HG03520 (cell line): ENCODE measurements around the gene TNIK.
A peak's percentile ranks its signal among the peaks of the same experiment; 100 is the strongest.

ENCODE experiments used
- ATAC-seq: cut with Tn5 transposase; IDR thresholded peaks from one replicate; pipeline ENCODE4 v1.9.1; 2021; ENCODE audit warnings: mild to moderate bottlenecking, moderate library complexity; ENCODE audit not compliant: unreplicated experiment

Gene TNIK

DNA sequence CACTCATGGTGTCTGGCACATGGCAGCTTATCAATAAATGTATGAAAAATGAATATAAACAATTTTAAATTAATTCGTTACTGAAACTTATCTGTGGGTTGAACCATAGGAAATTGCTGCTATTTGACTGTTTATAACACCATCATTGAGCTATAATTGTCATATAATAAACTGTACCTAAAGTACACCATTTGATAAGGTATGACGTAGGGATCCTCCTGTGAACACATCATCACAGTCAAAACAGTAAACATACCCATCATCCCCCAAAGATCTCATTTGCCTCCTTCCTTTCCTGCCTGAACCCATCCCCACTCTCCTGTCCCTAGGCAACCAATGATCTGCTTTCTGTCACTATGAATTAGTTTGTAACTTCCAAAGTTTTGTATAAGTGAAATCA lies 282.7 kb downstream of the TNIK start:
- no peak for ATAC-seq

DNA sequence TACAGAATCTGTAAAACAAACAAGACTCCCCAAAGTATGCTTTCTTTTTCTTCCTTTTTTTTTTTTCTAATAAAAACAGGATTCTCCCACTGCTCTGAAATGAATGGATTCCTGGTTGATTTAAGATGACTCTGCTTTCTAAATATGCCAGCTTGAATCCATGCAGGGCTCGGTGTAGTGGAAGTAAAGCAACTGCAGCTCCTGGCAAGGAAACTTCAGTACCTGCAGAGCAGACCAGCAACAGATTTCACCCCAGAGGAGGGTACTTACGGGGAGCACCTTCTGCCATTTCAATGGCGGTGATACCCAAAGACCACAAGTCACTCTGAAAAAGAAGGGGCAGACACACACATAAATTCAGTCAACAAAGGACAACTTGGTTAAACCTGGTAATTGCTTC lies 283.1 kb downstream of the TNIK start:
- ATAC-seq = no peak

DNA sequence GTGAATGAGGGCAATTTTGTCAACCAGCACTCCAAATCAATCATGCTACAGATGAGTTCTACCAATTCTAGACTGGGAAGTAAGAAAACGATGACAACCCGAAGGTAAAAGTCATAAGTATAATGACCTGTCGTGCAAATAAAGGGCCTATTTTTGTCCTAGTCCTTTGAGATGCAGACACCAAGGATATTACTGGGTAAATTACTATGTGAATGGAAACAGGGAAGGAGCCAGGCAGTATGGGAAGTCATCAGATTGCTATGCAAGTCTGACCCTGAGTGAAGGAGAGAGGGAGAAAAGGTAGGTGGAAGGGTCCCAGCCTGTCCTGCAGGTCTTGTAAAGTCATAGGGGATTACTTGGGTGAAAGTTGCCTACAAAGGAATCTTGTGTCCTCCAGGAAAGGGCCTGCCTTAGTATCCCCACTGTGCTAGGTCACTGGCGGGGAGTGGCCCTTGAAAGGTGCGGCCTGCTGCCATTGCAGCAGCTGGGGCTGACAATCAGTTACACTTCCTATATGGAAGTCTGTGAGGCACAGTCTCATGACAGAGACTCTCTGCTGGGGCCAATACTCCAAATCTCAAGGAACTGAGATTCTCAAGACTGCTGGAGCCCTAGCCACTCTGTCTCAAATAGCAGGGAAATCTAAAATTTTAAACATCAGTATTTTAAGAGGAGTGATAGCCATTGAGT lies 283.8 kb downstream of the TNIK start:
- no peak for ATAC-seq

DNA sequence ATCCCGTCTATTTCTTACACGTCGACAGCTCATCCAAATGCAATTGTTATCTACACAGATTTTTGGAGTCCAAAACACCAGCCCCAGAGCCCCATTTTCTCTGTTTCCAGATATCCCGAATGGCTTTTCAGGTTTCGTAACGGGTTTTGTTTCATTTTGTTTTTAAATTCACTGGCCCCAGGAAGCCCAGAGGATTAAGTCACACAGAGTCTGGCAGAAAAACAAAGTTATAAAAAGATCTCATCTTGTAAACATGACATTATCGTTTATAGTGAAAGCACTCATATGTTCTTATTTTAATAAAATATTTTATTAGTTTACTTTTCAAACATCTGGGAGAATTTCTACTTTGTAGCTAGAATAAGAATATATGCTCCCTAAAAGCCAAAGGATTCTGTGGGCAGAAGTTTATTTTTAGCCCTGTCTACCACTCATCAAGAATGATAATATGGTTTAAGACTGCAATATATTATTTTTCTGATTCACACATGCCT lies 284.4 kb downstream of the TNIK start:
- ATAC-seq = no peak

DNA sequence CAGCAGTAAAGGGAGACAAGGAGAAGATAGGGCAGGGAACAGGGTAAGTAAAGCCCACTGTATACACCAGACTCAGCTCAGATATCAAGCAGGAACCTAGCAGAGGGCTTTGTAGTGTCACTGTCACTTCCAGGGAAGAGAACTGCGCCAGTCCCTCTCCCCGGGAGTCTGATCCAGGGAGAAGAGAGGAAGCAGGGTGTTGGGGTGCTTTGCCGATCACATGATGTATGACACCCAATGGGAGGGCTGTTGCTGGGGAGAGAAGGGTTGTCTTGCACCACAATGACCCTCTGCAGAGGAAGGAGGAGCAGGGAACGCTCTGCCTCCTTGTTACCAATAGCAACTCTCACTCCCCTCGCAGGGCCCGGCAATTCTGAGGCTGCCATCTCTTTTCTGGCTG lies 286.5 kb downstream of the TNIK start:
- ATAC-seq = no peak

DNA sequence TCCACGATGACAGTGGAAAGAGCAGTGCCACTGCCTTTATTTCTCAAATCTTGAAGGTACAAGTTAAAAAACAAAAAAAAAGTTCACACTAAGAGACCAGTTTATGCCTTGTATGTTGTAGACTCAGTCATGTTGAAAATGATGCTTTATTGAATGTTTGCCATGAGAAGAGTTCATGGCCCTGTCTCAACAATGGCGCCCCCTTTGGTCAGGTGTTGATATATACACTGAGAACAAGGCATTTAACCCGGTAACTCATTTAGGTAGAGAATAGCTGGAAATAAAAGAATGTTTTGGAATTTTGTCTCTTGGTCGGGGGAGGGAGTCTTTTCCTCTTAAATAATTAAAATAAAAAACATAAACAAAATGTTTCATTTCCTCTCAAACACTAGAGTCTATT lies 288.1 kb downstream of the TNIK start:
- no peak for ATAC-seq

DNA sequence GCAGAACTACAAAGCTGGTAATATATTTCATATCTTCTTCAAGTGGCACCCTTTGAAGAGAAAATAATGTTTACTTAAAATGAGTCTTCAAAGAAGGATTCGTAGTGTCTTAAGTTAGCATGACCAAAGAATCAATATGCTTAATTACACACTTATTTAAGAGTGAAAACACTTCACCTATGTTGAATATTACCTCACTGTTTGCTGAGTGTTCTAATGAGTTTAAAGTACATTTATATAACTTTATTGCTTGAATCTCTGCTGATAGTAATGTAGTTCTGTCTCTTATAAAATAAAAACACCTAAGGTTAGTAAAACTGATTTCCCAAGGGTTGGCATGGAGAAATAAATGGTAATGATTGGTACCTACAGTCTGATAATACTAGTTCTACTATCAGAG lies 290.3 kb downstream of the TNIK start:
- ATAC-seq = no peak

DNA sequence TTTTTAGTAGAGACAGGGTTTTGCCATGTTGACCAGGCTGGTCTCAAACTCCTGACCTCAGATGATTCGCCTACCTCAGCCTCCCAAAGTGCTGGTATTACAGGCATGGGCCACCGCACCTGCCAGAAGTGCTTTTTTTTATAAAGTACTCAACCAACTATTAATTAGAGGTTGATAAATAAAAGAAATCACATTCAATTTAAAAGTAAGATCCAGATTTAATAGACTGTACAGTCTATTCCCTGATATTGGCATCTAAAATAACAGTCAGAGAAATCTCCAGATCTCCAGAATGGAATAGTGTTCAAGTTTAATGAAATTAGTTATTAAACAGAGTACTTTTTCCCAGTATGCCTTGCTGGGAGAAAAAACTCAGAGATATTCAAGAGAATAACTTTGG lies 290.8 kb downstream of the TNIK start:
- no peak for ATAC-seq

DNA sequence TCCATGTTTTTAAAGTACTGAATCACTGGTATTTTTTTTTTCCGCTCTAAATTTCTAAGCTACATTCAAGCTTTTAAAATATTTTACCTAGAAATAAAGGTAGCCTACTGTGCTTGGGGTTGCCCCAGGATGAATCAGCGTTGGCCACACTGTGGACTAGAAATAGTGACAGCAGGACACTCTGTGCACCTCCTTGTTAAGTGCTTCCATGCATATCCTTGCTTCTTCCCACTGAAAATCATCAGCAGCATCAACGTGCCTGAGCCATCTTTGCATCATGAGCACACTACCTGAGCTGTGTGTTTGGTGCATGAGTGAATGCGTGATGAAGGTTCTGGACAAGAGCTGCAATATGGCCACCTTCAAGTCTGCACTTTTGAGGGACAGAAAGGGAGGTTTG lies 291.7 kb downstream of the TNIK start:
- ATAC-seq = no peak

DNA sequence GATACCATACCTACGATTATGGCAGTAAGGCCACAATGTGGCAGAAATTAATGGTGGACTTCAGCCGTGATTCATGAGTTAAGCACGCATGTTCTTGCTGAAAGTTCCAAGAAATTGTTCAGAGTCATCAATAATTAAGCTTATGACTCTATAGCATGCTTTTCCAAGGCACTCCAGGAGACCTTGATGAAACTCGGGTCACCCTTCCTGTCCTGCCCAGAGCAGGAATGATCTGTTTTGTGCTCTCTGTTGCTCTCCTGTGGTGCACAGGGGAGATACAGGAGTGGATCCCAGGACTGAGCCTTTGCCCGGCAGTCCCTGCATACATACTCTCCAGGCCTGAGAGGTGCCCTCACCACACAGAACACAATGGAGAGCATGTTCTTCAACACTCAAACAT lies 292.1 kb downstream of the TNIK start:
- no peak for ATAC-seq

DNA sequence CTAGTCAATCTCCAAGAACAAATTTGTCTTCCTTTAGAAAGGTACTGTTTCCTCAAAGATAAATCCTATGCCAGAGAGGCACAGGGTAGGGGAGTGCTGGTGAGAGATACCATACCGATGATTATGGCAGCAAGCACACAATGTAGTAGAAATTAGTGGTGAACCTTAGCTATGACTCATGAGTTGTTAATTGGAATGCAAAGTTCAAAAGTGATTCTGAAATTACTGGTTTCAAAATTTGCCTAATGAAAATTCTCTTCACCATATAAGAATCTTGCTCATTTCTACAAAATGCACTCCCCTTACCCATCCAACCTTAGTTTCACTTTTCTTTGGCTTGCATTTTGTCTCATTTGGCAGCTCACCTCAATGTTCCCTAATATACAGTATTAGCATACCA lies 294.2 kb downstream of the TNIK start:
- ATAC-seq = peak; percentile 55

DNA sequence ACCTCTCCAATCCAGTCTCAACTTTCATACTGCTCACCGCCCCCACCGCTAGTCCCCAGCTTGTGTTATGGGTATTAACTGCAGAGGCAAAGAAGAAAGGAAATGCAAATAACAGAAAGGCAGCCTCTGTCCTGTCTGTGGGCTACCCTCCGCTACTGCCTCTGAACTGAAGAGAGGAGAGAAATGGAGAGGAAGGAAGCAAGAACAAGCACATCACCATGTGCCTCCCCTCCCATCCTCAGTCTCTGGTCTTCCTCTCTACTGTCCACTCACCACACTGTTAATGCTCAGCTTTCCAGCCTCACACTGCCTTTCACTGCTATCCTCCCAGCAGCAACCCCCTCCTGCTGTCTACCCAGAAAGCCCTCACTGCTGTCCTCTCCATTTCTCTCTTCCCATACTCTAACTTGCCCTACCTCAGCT lies 294.7 kb downstream of the TNIK start:
- ATAC-seq = peak; percentile 37

DNA sequence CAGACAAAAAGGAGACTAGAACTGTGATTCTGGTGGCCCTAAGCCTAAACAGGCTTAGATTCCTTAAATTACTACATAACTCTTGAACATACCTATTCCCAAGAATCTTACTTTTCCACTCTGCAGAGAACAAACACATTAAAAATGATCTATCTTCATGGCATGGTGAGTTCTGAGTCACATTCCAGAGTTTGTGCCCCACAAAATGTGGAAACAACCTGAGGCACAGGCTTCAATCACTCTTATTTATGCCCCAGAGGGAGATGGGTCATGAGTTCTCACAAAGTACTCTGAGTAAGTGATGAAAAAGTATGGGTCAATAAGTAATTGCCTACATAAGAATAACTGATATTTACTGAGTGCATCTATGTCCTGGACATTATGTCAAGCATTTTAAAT lies 296.1 kb downstream of the TNIK start:
- no peak for ATAC-seq

DNA sequence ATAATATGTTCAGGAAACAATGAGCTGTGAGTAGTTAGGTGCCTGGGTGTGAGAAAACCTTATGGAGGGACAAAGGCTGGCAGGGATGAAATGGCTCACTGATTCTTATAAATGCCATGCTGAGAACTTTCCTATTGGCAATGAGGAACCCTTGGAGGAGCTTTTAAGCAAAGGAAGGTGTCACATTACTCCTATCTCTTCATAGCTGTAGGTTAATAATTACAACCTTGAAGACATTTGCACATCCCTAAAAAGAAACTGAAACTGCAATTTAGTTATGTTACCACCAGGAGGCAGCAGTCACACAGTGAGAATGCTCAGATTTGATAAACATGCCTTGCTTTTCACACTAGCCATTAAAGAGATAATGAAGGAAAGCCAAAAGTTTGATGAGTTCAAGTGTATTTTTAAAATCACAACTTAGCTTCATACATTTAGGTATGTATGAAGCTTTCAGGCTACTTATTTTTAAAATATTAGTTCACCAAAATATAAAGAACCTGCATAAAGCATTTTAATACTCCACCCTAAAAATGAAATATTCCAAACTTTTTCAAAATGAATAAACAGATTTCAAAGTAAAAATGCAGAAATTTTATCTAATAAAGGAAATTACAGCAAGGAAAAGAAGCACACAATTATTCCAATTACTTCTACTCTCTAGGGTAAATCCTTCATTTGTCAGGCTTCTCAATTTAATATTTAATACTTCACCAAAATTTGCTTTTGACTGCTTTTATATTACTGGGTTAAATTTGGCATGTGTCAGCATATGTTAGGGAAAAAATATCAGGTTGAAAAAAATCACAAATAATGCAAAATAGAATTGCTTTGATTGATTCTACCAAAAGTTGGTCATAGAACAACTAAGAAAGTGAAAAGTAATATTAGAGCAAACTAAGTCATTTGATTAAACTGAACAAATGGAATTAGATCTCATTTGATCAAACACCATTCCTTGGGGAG lies 296.8 kb downstream of the TNIK start:
- no peak for ATAC-seq

DNA sequence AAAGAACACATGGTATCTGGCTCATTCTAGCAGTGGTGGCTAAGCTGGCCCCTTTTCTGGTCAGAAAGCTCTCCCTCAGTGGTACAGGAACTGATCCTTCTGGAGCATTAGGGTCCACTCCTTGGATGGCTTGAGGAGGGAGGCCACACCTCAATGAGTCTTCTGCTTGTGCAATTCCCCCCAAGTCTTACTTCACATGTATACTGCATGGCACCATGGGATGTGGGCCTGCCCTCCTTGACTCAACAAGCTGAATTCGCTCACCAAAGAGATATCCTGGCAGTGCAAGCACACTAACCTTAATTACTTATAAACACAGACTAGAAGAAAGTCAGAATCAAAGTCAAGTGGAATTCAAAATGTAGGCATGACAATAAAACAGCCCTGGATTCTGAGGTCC lies 299.9 kb downstream of the TNIK start:
- no peak for ATAC-seq

DNA sequence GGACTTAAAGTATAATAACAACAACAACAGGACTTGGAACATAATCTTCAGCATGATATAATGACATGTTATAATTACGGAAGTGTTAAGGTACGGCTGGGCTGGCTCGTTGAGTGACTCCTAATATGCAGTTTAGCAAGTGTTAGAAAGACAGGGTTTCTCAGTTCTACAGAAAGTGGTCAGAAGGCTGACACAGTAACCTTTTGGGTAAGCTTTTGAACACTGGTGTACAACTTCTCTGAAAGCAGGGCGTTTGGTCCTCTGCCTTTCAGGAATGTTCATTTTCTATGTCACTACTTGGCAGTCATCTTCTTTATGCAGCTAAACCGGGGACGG lies 300.4 kb downstream of the TNIK start:
- ATAC-seq = no peak

DNA sequence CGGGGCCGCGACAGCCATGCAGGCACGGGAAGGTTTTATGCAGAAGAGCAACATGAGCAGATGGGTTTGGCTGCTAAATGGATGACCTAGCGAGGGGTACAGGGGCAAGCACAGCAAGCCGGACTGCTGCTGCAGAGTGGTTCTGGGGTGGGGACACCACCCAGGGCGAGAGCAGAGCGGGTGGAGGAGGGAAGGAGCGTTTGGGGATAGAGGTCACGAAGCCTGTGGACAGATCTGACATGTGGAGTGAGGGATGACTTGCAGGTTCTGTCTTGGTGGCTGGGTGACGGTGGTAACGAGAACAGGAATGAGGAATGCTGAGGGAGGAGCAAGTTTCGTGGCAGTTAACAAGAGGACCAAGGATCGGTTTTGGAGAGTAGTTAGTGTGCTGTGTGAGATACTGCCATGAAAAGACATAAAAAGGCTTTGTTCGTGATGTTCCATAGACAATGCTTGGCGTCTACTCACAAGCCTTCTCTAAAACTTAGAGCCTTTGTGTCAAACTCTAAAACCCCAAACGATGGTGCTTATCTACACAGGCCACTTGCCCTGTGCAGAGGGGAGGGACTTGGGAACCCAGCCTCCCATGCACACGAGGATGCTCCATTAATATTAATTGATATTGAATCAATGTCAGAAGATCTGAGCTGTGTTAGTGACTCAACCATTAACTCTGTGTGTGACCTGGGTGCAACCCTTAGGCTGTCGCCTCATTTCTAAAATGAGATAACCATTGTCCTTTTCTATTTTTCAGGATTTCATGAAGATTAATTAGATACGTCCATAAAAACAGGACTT lies 301.0 kb downstream of the TNIK start:
- ATAC-seq = no peak

DNA sequence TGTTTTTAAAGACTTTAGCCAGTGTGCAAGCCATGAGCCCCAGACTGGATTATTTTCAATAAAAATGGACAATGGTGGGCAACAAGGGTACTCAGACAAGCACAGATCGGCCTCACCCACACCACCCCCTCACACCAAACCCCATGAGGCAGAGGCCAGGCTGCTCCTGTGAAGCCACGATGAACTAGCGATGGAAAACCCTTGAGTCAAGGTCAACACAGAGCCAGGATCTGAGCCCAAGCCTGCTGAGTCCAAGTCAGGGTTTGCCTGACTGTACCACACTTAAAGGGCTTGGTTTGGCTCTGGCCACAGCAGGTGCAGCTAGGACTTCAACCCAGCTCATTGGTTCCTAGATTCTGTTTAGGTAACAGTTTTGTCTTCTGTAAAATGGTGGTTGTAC lies 302.2 kb downstream of the TNIK start:
- no peak for ATAC-seq

DNA sequence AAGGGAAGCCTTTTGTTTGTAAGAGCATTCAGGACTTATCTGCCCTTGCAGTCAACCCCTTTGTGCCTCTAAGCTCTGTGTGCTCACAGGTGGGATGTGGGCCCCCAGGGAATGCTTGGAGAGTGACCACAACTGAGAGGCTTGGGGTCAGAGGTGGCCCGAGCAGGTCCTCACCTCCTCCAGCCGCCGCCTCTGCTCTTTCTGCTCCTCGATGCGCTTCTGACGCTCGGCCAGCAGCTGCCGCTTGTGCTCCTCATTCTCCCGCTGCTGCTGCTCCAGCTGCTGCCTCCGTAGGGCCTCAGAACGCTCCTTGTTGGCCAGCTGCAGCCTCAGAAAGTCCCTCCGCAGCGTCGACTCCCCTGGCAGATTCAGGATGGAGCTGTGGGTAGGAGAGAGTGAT lies 302.9 kb downstream of the TNIK start:
- ATAC-seq = no peak

DNA sequence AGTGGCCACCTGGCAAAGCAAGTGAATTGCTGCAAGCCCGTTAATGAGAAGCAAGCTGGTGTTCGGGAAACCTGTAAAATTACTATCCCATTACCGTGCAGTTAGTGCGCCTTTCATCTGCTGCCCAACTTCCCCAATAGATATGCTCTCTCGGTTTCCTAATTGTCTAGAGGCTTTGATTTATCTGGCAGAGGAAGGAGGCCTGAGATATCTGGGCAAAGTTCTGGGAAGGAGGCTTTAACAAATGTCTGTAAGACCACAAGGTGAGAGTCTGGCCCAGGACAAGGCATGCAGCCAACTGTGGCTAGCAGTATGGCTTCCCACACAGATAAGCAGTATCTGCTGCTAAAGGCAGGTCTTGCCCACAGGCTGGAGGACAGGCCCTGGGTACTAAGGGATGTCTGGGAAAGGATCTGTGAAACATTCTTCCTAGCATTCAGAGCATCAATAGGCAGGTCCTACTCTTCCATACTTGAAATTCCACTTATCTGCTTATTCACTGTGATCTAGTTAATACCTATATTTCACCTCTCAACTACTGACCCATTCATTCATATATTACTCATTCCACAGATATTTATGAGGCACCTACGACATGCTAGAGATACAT lies 303.7 kb downstream of the TNIK start:
- no peak for ATAC-seq

DNA sequence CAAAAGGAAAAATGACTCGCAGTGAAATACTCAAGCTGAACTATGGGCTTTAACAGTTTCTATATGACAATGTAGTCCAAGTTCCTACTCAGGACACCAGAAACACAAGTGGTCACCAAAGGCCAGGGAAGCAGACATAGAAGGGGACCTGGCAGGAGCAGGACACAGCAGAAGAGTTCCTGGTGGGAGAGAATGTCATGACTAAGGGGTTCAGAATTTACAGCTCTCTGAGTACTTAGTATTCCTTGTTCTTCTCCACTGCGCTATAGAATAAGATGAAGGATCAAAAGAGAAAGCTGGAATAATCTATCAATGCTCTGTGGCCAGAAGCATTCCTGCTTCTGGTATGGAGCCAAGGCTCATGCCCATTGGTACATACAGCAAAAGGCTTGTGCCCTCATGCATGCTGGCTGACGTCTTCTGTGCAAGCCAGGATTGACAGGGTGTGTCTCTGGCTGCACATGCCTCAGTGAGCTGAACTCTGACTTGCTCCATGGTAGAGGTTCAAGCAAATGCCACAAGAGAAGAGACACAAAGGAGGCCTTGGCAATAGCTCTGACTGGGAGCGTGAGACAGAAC lies 305.0 kb downstream of the TNIK start:
- ATAC-seq = no peak
